ENCODE data around the gene KRT78. TPM values are rescaled to one million over a fixed set of nuclear protein-coding genes. Genes with fewer than 3 reads are reported as not detected.

The KRT78 gene
- total RNA-seq, 1 donor from 2014 or later: not detected

GRCh38 chr12:52833922-52834726 lies 14.7 kb downstream of the KRT78 start, which contains the start of gene KRT79:
Gene KRT79, minus strand, starts transcription at chr12:52834311. Its CDS starts 51 bp downstream, at chr12:52834260.
- no peak within 1 kb of the TSS for H3K4me3 ChIP-seq (ENCODE audit: low read depth, low read length)
- TF ChIP-seq CTCF (conservative IDR thresholded peaks at IDR 0.05; ENCODE audit: low read depth, low read length): no peak
- DNase-seq (ENCODE audit: low read depth): no peak

- H3K4me3 ChIP-seq (ENCODE audit: low read depth, low read length): no peak overlapping the region
These were observed 15.5 kb downstream of the KRT78 start for GRCh38 chr12:52832985-52833905.

GRCh38 chr12:52832451-52832850 lies 16.3 kb downstream of the KRT78 start:
- no peak for TF ChIP-seq CTCF (conservative IDR thresholded peaks at IDR 0.05; ENCODE audit: low read depth, low read length)
- H3K4me3 ChIP-seq (ENCODE audit: low read depth, low read length): no peak overlapping the region
- DNase-seq (ENCODE audit: low read depth): no peak

More at GRCh38 chr12:52832985-52833905, 15.5 kb downstream of the KRT78 start:
- no peak for DNase-seq (ENCODE audit: low read depth)
- no peak for TF ChIP-seq CTCF (conservative IDR thresholded peaks at IDR 0.05; ENCODE audit: low read depth, low read length)

- no peak overlapping the region for H3K4me3 ChIP-seq (ENCODE audit: low read depth, low read length)
- no peak for TF ChIP-seq CTCF (conservative IDR thresholded peaks at IDR 0.05; ENCODE audit: low read depth, low read length)
- no peak for DNase-seq (ENCODE audit: low read depth)
These were observed 17.5 kb downstream of the KRT78 start for GRCh38 chr12:52831251-52831650.

GRCh38 chr12:52829986-52830770 lies 18.6 kb downstream of the KRT78 start:
- H3K4me3 ChIP-seq (ENCODE audit: low read depth, low read length): no peak overlapping the region
- TF ChIP-seq CTCF (conservative IDR thresholded peaks at IDR 0.05; ENCODE audit: low read depth, low read length): no peak
- no peak for DNase-seq (ENCODE audit: low read depth)

GRCh38 chr12:52828591-52829021 lies 20.2 kb downstream of the KRT78 start:
- no peak overlapping the region for H3K4me3 ChIP-seq (ENCODE audit: low read depth, low read length)
- no peak for DNase-seq (ENCODE audit: low read depth)
- no peak for TF ChIP-seq CTCF (conservative IDR thresholded peaks at IDR 0.05; ENCODE audit: low read depth, low read length)
